HepG2 (cell line): Measurements from ENCODE around the gene CYP11A1. TPM values are rescaled to one million over a fixed set of nuclear protein-coding genes. Genes with fewer than 3 reads are reported as not detected.

Experiments
- AGO1 ChIP-seq: fragments of 200-400 bp; formaldehyde crosslinking; IDR thresholded peaks from 2 replicates; pipeline ENCODE4 v1.6.1; 2017; ENCODE audit warnings: mild to moderate bottlenecking, low read depth, low read length, moderate library complexity; ENCODE audit not compliant: poor library complexity, severe bottlenecking
- BORCS8-MEF2B ChIP-seq: sonication (generic); formaldehyde crosslinking; IDR thresholded peaks from 2 replicates; pipeline ENCODE4 v1.8.0; 2022; ENCODE audit warnings: mild to moderate bottlenecking, missing genetic modification reagents
- HES4 ChIP-seq: sonication (generic); formaldehyde crosslinking; IDR thresholded peaks from 2 replicates; pipeline ENCODE4 v1.9.0; 2021; ENCODE audit warnings: mild to moderate bottlenecking, missing genetic modification reagents, borderline replicate concordance
- HNRNPL ChIP-seq: fragments of 200-400 bp; formaldehyde crosslinking; IDR thresholded peaks from 2 replicates; pipeline ENCODE4 v1.6.1; 2017; ENCODE audit warnings: mild to moderate bottlenecking, low read depth, low read length
- MATR3 ChIP-seq: sonication (generic); formaldehyde crosslinking; IDR thresholded peaks from 2 replicates; pipeline ENCODE4 v1.4.0; 2020; ENCODE audit warnings: missing genetic modification reagents
- PHF8 ChIP-seq: sonication (generic); formaldehyde crosslinking; IDR thresholded peaks from 2 replicates; pipeline ENCODE4 v1.5.0; 2020; ENCODE audit warnings: missing genetic modification reagents
- SP2 ChIP-seq: sonication (generic); formaldehyde crosslinking; IDR thresholded peaks from 2 replicates; pipeline ENCODE4 v1.5.1; 2020; ENCODE audit warnings: mild to moderate bottlenecking, missing genetic modification reagents
- TOE1 ChIP-seq: sonication (generic); formaldehyde crosslinking; IDR thresholded peaks from 2 replicates; pipeline ENCODE4 v1.4.0; 2020; ENCODE audit warnings: mild to moderate bottlenecking, missing genetic modification reagents
- YY1 ChIP-seq: IDR thresholded peaks from 2 replicates; pipeline ENCODE4 v1.6.1; 2011; ENCODE audit warnings: low read length, low read depth, moderate library complexity, mild to moderate bottlenecking; ENCODE audit not compliant: insufficient read depth, insufficient replicate concordance
- ZNF317 ChIP-seq: sonication (generic); formaldehyde crosslinking; IDR thresholded peaks from 2 replicates; pipeline ENCODE4 v1.5.0; 2020; ENCODE audit warnings: mild to moderate bottlenecking, missing genetic modification reagents
- ZNF343 ChIP-seq: sonication (generic); formaldehyde crosslinking; IDR thresholded peaks from 2 replicates; pipeline ENCODE4 v1.4.0; 2020; ENCODE audit warnings: mild to moderate bottlenecking, missing genetic modification reagents
- ZNF788 ChIP-seq: sonication (generic); formaldehyde crosslinking; IDR thresholded peaks from 2 replicates; pipeline ENCODE4 v1.5.0; 2020; ENCODE audit warnings: mild to moderate bottlenecking, missing genetic modification reagents, borderline replicate concordance
- ZSCAN25 ChIP-seq: sonication (generic); formaldehyde crosslinking; IDR thresholded peaks from 2 replicates; pipeline ENCODE4 v1.8.0; 2022; ENCODE audit warnings: mild to moderate bottlenecking, missing genetic modification reagents
- polyA plus RNA-seq, 8 experiments: library from polyadenylated mRNA; depleted of rRNA in 3 of 8; stranded (reverse) in 7 of 8; unstranded in 1 of 8; fragments of >200 nt; fragmentation: Illumina TruSeq in 4 of 8; extraction: Trizol in 4 of 8; gene quantifications; 2 replicates each; pipeline versions ENCODE4 v1.2.1 to v1.2.3, GENCODE V29; 2011 to 2016; ENCODE audit warnings: low read depth in 4 of 8, missing spikeins in 1 of 8, mixed read lengths in 1 of 8; ENCODE audit not compliant: insufficient read depth in 1 of 8
- total RNA-seq, 5 experiments: library from RNA; depleted of rRNA; stranded (reverse); fragments of >200 nt; fragmentation: Illumina TruSeq; extraction: Trizol; gene quantifications; 2 replicates each; pipeline ENCODE4 v1.2.3, GENCODE V29; 2016; ENCODE audit warnings: low read depth in 1 of 5
- TF ChIP-seq, protein P1 (sequence below): sonication (generic); formaldehyde crosslinking; conservative IDR thresholded peaks from 2 replicates; pipeline ENCODE4 v1.8.1; 2023; ENCODE audit warnings: missing genetic modification reagents
- TF ChIP-seq, protein P2 (sequence below): sonication (generic); formaldehyde crosslinking; IDR thresholded peaks from 2 replicates; pipeline ENCODE4 v1.5.0; 2020; ENCODE audit warnings: missing genetic modification reagents
- TF ChIP-seq, protein P3 (sequence below): sonication (generic); formaldehyde crosslinking; IDR thresholded peaks from 2 replicates; pipeline ENCODE4 v1.4.0; 2020; ENCODE audit warnings: missing genetic modification reagents, borderline replicate concordance
- TF ChIP-seq, protein P4 (sequence below): sonication (generic); formaldehyde crosslinking; IDR thresholded peaks from 2 replicates; pipeline ENCODE4 v1.4.0; 2020; ENCODE audit warnings: missing genetic modification reagents
- TF ChIP-seq, protein P5 (sequence below): sonication (generic); formaldehyde crosslinking; IDR thresholded peaks from 2 replicates; pipeline ENCODE4 v1.8.0; 2022; ENCODE audit warnings: missing genetic modification reagents, mild to moderate bottlenecking, borderline replicate concordance

The CYP11A1 gene
- total and polyA plus RNA-seq, 2 of the 13 experiments (the other 11 are each of a cell fraction or from before 2014, with no cell fraction given) = 0.66 to 0.92 TPM

DNA sequence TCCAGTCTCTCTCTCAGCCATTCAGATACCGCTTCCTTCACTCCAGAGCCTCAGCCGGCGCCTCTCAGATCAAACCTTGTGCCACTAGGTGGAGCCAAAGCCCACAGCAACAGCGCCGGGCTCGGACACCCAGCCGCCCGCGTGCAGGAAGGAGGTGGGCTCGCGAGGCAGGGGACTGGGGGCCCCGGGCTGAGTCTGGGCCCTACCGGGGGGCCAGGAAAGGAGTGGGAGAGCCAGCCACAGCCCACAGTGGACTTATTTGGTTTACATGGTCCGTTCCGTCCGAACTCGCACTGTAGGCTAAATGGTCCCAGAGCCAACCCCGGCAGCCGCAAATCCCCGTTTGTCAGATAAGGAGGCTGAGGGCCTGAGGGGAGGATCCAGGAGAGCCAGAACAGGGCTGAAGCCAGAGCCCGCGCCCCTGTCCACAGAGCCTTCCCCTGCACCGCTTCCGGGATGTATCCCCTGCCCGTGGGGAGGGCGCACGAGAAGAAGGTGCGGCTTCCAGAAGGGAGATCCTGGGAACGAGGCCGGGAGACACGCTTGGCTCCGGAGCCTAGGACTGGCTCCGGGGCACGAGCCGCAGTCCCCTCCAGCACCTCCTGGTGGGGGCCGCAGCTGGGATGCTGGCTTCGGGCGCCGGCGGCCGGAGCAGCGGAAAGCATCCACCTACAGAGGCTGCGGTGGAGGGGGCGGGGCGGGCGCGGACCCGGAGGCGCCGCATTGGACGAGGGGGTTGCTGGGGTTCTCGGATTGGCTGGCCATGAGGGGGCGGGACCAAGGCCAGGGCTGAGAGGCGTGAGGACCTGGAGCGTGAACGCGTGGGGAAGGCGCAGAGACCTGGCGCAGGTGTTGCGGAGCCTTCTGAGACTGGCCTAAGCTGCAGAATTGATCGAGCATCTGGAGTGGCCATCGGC is 6.5 kb upstream of the CYP11A1 start (continued):
- TF ChIP-seq SP2 (peak; percentile 86), HES4 (CRISPR knock-in tag) (no peak), TOE1 (CRISPR knock-in tag) (no peak), BORCS8-MEF2B (CRISPR knock-in tag) (peak; percentile 66; the same call in 1 of the 2 replicates), ZNF317 (no peak), AGO1 (peak; percentile 61), PHF8 (peak; percentile 44; the same call in 1 of the 2 replicates), ZNF343 (CRISPR knock-in tag) (0 out of 2 replicates have a peak, but pooled peaks have one; percentile 11), ZNF788 (0 out of 2 replicates have a peak, but pooled peaks have one; percentile 27), MATR3 (no peak), ZSCAN25 (CRISPR knock-in tag) (0 out of 2 replicates have a peak, but pooled peaks have one; percentile 35), YY1 (peak; percentile 26), HNRNPL (0 out of 2 replicates have a peak, but pooled peaks have one; percentile 12)
- TF ChIP-seq, protein P1, sequence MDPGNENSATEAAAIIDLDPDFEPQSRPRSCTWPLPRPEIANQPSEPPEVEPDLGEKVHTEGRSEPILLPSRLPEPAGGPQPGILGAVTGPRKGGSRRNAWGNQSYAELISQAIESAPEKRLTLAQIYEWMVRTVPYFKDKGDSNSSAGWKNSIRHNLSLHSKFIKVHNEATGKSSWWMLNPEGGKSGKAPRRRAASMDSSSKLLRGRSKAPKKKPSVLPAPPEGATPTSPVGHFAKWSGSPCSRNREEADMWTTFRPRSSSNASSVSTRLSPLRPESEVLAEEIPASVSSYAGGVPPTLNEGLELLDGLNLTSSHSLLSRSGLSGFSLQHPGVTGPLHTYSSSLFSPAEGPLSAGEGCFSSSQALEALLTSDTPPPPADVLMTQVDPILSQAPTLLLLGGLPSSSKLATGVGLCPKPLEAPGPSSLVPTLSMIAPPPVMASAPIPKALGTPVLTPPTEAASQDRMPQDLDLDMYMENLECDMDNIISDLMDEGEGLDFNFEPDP (CRISPR knock-in tag) = 0 out of 2 replicates have a peak, but pooled peaks have one; percentile 85
- TF ChIP-seq, protein P2, sequence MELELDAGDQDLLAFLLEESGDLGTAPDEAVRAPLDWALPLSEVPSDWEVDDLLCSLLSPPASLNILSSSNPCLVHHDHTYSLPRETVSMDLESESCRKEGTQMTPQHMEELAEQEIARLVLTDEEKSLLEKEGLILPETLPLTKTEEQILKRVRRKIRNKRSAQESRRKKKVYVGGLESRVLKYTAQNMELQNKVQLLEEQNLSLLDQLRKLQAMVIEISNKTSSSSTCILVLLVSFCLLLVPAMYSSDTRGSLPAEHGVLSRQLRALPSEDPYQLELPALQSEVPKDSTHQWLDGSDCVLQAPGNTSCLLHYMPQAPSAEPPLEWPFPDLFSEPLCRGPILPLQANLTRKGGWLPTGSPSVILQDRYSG (CRISPR knock-in tag) = 0 out of 2 replicates have a peak, but pooled peaks have one; percentile 40
- TF ChIP-seq, protein P3, sequence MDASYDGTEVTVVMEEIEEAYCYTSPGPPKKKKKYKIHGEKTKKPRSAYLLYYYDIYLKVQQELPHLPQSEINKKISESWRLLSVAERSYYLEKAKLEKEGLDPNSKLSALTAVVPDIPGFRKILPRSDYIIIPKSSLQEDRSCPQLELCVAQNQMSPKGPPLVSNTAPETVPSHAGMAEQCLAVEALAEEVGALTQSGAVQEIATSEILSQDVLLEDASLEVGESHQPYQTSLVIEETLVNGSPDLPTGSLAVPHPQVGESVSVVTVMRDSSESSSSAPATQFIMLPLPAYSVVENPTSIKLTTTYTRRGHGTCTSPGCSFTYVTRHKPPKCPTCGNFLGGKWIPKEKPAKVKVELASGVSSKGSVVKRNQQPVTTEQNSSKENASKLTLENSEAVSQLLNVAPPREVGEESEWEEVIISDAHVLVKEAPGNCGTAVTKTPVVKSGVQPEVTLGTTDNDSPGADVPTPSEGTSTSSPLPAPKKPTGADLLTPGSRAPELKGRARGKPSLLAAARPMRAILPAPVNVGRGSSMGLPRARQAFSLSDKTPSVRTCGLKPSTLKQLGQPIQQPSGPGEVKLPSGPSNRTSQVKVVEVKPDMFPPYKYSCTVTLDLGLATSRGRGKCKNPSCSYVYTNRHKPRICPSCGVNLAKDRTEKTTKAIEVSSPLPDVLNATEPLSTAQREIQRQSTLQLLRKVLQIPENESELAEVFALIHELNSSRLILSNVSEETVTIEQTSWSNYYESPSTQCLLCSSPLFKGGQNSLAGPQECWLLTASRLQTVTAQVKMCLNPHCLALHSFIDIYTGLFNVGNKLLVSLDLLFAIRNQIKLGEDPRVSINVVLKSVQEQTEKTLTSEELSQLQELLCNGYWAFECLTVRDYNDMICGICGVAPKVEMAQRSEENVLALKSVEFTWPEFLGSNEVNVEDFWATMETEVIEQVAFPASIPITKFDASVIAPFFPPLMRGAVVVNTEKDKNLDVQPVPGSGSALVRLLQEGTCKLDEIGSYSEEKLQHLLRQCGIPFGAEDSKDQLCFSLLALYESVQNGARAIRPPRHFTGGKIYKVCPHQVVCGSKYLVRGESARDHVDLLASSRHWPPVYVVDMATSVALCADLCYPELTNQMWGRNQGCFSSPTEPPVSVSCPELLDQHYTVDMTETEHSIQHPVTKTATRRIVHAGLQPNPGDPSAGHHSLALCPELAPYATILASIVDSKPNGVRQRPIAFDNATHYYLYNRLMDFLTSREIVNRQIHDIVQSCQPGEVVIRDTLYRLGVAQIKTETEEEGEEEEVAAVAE (CRISPR knock-in tag) = 0 out of 2 replicates have a peak, but pooled peaks have one; percentile 32
- TF ChIP-seq, protein P4, sequence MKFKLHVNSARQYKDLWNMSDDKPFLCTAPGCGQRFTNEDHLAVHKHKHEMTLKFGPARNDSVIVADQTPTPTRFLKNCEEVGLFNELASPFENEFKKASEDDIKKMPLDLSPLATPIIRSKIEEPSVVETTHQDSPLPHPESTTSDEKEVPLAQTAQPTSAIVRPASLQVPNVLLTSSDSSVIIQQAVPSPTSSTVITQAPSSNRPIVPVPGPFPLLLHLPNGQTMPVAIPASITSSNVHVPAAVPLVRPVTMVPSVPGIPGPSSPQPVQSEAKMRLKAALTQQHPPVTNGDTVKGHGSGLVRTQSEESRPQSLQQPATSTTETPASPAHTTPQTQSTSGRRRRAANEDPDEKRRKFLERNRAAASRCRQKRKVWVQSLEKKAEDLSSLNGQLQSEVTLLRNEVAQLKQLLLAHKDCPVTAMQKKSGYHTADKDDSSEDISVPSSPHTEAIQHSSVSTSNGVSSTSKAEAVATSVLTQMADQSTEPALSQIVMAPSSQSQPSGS (CRISPR knock-in tag) = 0 out of 2 replicates have a peak, but pooled peaks have one; percentile 10
- TF ChIP-seq, protein P5, sequence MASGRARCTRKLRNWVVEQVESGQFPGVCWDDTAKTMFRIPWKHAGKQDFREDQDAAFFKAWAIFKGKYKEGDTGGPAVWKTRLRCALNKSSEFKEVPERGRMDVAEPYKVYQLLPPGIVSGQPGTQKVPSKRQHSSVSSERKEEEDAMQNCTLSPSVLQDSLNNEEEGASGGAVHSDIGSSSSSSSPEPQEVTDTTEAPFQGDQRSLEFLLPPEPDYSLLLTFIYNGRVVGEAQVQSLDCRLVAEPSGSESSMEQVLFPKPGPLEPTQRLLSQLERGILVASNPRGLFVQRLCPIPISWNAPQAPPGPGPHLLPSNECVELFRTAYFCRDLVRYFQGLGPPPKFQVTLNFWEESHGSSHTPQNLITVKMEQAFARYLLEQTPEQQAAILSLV (CRISPR knock-in tag) = peak; percentile 83; the same call in 1 of the 2 replicates
